ENCODE measurements around the gene STK25.

STK25 gene

DNA sequence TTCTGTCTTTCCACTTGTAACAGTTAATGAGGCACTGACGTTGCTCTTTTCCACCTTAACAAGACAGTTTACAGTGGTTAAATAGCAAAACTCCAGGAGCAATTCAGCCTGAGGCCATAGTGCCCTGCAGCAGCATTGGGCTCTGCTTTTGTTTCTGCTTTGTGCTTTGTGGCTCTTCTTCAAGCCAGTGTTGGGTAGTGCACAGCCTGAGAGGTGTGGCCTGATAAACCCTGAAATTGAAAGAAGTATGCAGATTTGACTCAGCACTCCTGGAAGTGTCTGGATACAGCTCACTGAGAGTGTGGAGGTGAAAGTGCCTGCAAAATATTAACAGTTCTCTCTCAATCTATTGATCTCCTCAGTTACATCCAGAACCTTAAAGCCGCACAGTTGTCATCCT lies 63.0 kb downstream of the STK25 start:
- TF ChIP-seq, protein P1, sequence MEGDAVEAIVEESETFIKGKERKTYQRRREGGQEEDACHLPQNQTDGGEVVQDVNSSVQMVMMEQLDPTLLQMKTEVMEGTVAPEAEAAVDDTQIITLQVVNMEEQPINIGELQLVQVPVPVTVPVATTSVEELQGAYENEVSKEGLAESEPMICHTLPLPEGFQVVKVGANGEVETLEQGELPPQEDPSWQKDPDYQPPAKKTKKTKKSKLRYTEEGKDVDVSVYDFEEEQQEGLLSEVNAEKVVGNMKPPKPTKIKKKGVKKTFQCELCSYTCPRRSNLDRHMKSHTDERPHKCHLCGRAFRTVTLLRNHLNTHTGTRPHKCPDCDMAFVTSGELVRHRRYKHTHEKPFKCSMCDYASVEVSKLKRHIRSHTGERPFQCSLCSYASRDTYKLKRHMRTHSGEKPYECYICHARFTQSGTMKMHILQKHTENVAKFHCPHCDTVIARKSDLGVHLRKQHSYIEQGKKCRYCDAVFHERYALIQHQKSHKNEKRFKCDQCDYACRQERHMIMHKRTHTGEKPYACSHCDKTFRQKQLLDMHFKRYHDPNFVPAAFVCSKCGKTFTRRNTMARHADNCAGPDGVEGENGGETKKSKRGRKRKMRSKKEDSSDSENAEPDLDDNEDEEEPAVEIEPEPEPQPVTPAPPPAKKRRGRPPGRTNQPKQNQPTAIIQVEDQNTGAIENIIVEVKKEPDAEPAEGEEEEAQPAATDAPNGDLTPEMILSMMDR (IDR thresholded peaks at IDR 0.05), result no peak
- no peak for DNase-seq
- Histone ChIP-seq H3K27me3 (no peaks in the 10 kb centered on the region), H3K4me3 (no peak overlapping the region), H3K36me3 (peaks cover 27 to 69% (median 69%) of the 10 kb centered on the region in 3 donors), H3K9me3 (no peaks in the 10 kb centered on the region), H3K4me1 (no peaks in the 10 kb centered on the region), H3K27ac (no peak overlapping the region)
- intact Hi-C loops (cut with DNase I; ENCODE audit: low total_unique reads), result no loop called here

DNA sequence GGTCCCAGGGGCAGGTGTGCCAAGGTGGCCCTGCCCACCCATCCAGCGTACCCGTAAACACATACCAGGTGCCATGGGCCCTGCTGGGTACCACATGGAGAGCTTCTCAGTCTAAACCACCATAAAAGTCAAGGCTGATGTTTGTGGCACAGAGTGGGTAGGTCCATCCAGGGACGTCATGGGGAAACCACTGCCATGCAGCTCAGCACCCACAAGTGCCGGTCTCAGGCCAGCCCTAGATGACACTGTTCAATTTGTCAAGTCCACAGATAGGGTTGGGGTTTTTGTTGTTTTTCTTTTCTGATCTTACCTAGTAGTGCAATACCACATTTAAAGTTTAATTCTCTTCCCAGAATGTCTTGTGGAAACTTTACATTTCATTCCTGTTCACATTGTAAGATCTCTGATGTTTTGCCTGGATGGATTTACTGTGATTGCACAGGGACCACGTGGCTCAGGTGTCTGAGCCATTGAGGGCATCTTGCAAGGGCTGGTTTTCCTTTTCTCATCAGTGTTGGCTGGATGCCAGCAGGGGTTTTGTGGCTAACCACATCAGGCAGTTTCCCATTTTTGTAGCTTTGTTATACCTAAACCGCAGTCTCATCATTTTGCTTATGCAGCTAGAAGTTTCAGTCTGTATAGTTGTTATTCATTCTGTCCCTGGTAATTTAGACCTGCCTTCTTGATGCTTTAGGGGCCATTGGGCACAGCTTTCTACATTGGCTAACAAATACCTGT lies 64.7 kb downstream of the STK25 start:
- DNase-seq, result no peak
- H3K4me1 ChIP-seq, result no peaks in the 10 kb centered on the region
- TF ChIP-seq, protein P1 (IDR thresholded peaks at IDR 0.05), result no peak
- intact Hi-C loops (cut with DNase I; ENCODE audit: low total_unique reads), result no loop called here
- H3K9me3 ChIP-seq, result no peaks in the 10 kb centered on the region
- no peaks in the 10 kb centered on the region for H3K27me3 ChIP-seq
- no peak overlapping the region for H3K27ac ChIP-seq
- H3K36me3 ChIP-seq, result peaks cover 27 to 82% (median 80%) of the 10 kb centered on the region in 3 donors
- H3K4me3 ChIP-seq, result no peak overlapping the region
